GM12874 (cell line): Measurements from ENCODE around the gene COA8.

Source experiments
- CTCF ChIP-seq: IDR thresholded peaks from 2 replicates; pipeline ENCODE4 v1.5.1; 2011; ENCODE audit warnings: low read depth, mild to moderate bottlenecking, control low read depth, low read length, moderate library complexity; ENCODE audit not compliant: insufficient read depth

Gene COA8

GRCh38 chr14:103537175-103537990, 25.4 kb upstream of the COA8 start:
- TF ChIP-seq CTCF: no peak

- TF ChIP-seq CTCF: no peak
Observed at GRCh38 chr14:103538291-103539055, 24.3 kb upstream of the COA8 start.

GRCh38 chr14:103539056-103539825, 23.5 kb upstream of the COA8 start:
- no peak for TF ChIP-seq CTCF

- no peak for TF ChIP-seq CTCF
Observed at GRCh38 chr14:103540821-103541708, 21.7 kb upstream of the COA8 start.

GRCh38 chr14:103541709-103542604, 20.8 kb upstream of the COA8 start:
- TF ChIP-seq CTCF: no peak

GRCh38 chr14:103542605-103543088, 20.1 kb upstream of the COA8 start:
- TF ChIP-seq CTCF: no peak
